Erythroblast (primary cell): ENCODE data around the gene BRD4.

Experiments used
- GATA1 ChIP-seq: IDR thresholded peaks from 2 replicates; pipeline ENCODE4 v1.6.1; 2011; ENCODE audit warnings: low read depth, mild to moderate bottlenecking, control low read depth, low read length, moderate library complexity
- POLR2A ChIP-seq: IDR thresholded peaks from 2 replicates; pipeline ENCODE4 v1.6.1; 2011; ENCODE audit warnings: mild to moderate bottlenecking, low read length

DNA sequence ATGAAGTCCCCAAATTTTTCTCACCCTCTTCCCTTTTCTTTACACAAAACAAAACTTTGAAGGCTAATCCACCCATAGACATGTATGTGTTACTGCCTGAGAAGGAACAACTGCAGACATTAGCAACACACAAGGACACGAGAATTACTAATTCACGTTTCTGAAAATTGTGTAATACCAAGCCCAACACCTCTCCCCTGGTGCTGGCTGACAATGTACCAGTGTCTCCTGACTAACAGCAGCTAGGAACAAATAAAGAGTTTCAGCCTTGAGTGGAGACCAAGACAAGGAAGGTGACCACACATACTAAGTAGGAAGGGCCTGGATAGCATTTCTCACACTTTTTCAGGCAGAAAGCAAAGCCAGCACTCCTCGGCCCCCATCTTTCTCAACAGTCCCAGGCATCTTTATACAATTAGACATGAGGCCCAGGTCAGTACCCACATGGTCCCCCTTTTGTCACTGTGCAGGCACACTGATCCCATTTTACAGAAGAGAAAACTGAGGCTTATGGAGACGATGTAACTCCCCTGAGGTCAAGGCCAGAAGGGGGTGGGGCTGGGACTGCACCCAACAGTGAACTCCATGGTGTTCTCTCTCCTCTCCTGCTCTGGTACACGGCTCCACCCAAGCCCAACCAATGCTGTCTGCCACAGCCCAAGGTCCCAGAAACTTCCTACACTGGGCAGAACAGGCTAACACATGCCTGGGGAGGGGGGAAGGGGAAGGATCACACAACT lies 8.7 kb downstream of the BRD4 start:
- TF ChIP-seq POLR2A = no peak
- TF ChIP-seq GATA1 = no peak
